Adrenal gland (tissue), 5 donors: ENCODE data around the gene WDR74.

Experiments used
- CTCF ChIP-seq, 6 experiments: fragments of 450-650 bp in 4 of 6; fragments of 200-600 bp in 2 of 6; sonication (generic) in 1 of 6; IDR thresholded peaks; 1 replicate in 5 of 6; 2 replicates in 1 of 6; pipeline versions ENCODE4 v1.5.1 to v1.8.0; 2016 to 2021; ENCODE audit warnings: antibody characterized with exemption in 6 of 6, mild to moderate bottlenecking in 2 of 6, moderate library complexity in 1 of 6
- POLR2A ChIP-seq, 2 donors: fragments of 450-650 bp; IDR thresholded peaks; one replicate each; pipeline ENCODE4 v1.6.1; 2017; ENCODE audit warnings: antibody characterized with exemption in 2 of 2, mild to moderate bottlenecking in 2 of 2, moderate library complexity in 1 of 2
- donor health status: DM: no; HTN: no; CAD: no.

- TF ChIP-seq CTCF (IDR thresholded peaks at IDR 0.05) (no peak), POLR2A (IDR thresholded peaks at IDR 0.05) (no peak)
Measured at GRCh38 chr11:62801071-62801470, 38.3 kb downstream of the WDR74 start.
